GM23248 (cell line): ENCODE results near the gene TRAPPC2L.

Experiments used
- EZH2 ChIP-seq: fragments of 200-600 bp; sonication (generic); IDR thresholded peaks from 2 replicates; pipeline ENCODE4 v1.6.1; 2018; ENCODE audit warnings: antibody characterized with exemption, mild to moderate bottlenecking; ENCODE audit not compliant: insufficient read depth, poor library complexity, severe bottlenecking
- EZH2phosphoT487 ChIP-seq: fragments of 200-600 bp; sonication (generic); IDR thresholded peaks from 2 replicates; pipeline ENCODE4 v1.6.1; 2018; ENCODE audit warnings: antibody characterized with exemption, moderate library complexity, mild to moderate bottlenecking, low read depth; ENCODE audit not compliant: insufficient read depth

DNA sequence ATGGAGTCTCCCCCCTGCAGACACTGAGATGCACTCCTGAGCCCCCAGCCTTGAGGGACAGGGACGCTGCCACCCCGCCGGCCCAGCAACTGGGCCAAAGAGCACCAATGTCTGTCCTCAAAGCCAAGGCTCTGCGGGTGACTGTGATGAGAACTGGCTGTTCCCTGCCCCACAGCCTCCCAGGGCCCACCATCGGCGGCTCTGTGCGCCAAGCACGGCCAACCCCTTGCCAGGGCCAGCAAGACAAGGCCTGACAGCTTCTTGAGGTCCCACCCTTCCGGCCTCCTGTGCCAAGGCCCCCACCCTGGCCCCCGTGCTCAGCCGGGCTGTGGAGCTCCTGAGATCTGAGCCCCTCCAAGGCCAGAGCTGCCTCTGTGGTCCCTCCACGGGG, 43.7 kb downstream of the TRAPPC2L start:
- no peak for TF ChIP-seq EZH2
- TF ChIP-seq EZH2phosphoT487 = no peak
